ENCODE measurements around the gene DLST. TPM values are rescaled to one million over a fixed set of nuclear protein-coding genes. Genes with fewer than 3 reads are reported as not detected.

DLST gene
- total and polyA plus RNA-seq, 12 donors = 42.0 to 205 (median 146) TPM

GRCh38 chr14:74879427-74880182, 2.1 kb upstream of the DLST start:
- no peak for DNase-seq
- Histone ChIP-seq H3K4me1 (replicated peaks in 1 of 2) (peaks cover 18 to 27% of the 10 kb centered on the region in 2 donors), H3K27me3 (no peaks in the 10 kb centered on the region), H3K4me3 (no peak overlapping the region), H3K27ac (no peak overlapping the region), H3K36me3 (replicated peaks in 1 of 2) (no peaks in the 10 kb centered on the region), H3K9me3 (replicated peaks in 1 of 3) (no peaks in the 10 kb centered on the region)
- TF ChIP-seq CTCF (IDR thresholded peaks at IDR 0.05) = no peak
- no peak for TF ChIP-seq POLR2A (IDR thresholded peaks at IDR 0.05)
- WGBS, 4 donors = 61 to 70% (median 69%) methylated on average over 3 of the region's 3 CpGs
- intact Hi-C loops (cut with DNase I) = no loop called here

GRCh38 chr14:74882103-74882920, 596 bp downstream of the DLST start:
- peak in 6 of 7 donors; percentile 48 to 59 (median 52) for DNase-seq
- H3K4me1 ChIP-seq (replicated peaks in 1 of 2) = peaks cover 18 to 48% of the 10 kb centered on the region in 2 donors
- WGBS, 4 donors = 0 to 2% (median 1%) methylated on average over 17 to 49 of the region's 49 CpGs
- H3K27me3 ChIP-seq = no peaks in the 10 kb centered on the region
- no peaks in the 10 kb centered on the region for H3K9me3 ChIP-seq (replicated peaks in 1 of 3)
- intact Hi-C loops (cut with DNase I) = no loop called here
- no peak for TF ChIP-seq CTCF (IDR thresholded peaks at IDR 0.05)
- TF ChIP-seq POLR2A (IDR thresholded peaks at IDR 0.05) = no peak
- peak overlapping the region; percentile 87 to 100 (median 95) for H3K4me3 ChIP-seq
- H3K27ac ChIP-seq = peak overlapping the region; percentile 91 to 99 (median 97)
- peaks cover 0 to 8% of the 10 kb centered on the region in 2 donors for H3K36me3 ChIP-seq (replicated peaks in 1 of 2)

- DNase-seq = no peak
- no peaks in the 10 kb centered on the region for H3K9me3 ChIP-seq (replicated peaks in 1 of 3)
- intact Hi-C loops (cut with DNase I) = no loop called here
- peaks cover 0 to 30% of the 10 kb centered on the region in 2 donors for H3K36me3 ChIP-seq (replicated peaks in 1 of 2)
- 63 to 80% (median 70%) methylated on average over 3 of the region's 3 CpGs for WGBS, 4 donors
- H3K4me3 ChIP-seq = no peak overlapping the region
- H3K27me3 ChIP-seq = no peaks in the 10 kb centered on the region
- peak overlapping the region in 1 of 5 donors; percentile 13 for H3K27ac ChIP-seq
- TF ChIP-seq POLR2A (IDR thresholded peaks at IDR 0.05) = no peak
- no peak for TF ChIP-seq CTCF (IDR thresholded peaks at IDR 0.05)
- H3K4me1 ChIP-seq (replicated peaks in 1 of 2) = peaks cover 24 to 63% of the 10 kb centered on the region in 2 donors
These were observed 4.3 kb downstream of the DLST start for GRCh38 chr14:74886001-74886400.

Measured in adrenal gland (tissue), 12 donors.